ENCODE measurements around the gene VPS36. TPM values are rescaled to one million over a fixed set of nuclear protein-coding genes. Genes with fewer than 3 reads are reported as not detected.

The VPS36 gene
- total and polyA plus RNA-seq, 11 donors: 15.0 to 38.5 (median 30.9) TPM

DNA sequence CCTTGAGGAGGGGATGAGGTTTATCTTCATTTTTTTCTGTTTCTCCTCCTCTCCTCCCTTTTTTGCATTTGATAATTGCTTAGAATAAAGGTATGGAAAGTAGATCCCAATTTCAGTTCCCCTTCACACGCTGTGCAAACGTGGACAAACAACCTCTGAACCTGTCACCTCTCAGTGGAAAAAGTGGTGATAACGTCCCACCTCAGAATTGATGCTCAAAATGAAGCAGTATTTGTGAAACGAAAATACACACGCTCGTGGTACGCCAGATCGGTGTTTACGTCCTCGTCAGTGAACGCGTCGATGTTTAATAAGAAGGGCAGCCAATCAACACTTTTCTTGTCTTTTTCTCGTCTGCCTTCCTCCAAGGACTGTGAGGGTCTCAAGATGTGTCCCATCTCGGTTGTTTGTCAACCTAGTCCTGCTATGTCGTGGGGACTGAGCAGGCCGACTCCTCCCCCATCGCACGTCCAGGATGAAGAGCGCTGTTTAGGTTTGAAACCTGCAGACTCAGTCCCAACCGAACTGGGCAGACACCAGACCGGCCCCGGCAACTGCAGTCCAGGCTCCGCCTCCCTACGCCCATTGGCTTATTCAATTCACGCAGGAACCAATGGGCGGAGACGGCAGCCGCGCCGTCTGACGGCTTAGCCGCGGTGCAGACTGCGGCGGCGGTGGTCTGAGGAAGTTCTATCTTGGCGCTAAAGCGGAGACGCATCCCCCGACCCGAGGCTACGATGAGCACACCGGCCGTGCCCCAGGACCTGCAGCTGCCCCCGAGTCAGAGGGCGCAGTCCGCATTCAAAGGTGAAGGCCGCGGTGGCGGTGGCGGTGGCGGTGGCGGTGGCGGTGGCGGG, 4.6 kb upstream of the VPS36 start, which contains the start of gene CKAP2:
Gene CKAP2 (plus strand): TSS at position 659 of the 857 bp plus-strand sequence. CDS start 79 bp downstream, at position 738.
- H3K9me3 ChIP-seq: no peaks in the 10 kb centered on the region
- H3K27me3 ChIP-seq: no peaks in the 10 kb centered on the region
- peak; percentile 93 to 95 (median 94) for ATAC-seq
- peak within 1 kb of the TSS; percentile 57 to 94 (median 86) for H3K27ac ChIP-seq
- intact Hi-C loops (cut with DNase I): loop anchor here in 9 of 10 donors (5.0 to 10.0 kb wide), 12 partner anchors 48 to 453 kb away; partner anchors contain the start of genes SUGT1 (in 4 of the 9), NEK3 (in 2 of the 9), ALG11 (in 1 of the 9) and ATP7B (in 1 of the 9)
- WGBS, 4 donors: 0 to 1% (median 0%) methylated on average over 45 to 56 of the region's 56 CpGs
- H3K4me3 ChIP-seq: peak within 1 kb of the TSS; percentile 65 to 90 (median 78)
- DNase-seq: peak; percentile 92 to 96 (median 95)
- H3K4me1 ChIP-seq: peaks cover 0 to 32% (median 10%) of the 10 kb centered on the region in 12 donors
- H3K36me3 ChIP-seq: peaks cover 0 to 14% (median 0%) of the 10 kb centered on the region in 9 donors
- peak in 1 of 12 donors; percentile 15 for TF ChIP-seq CTCF (IDR thresholded peaks at IDR 0.05)
- TF ChIP-seq POLR2A (IDR thresholded peaks at IDR 0.05): peak in 1 of 2 donors; percentile 78

DNA sequence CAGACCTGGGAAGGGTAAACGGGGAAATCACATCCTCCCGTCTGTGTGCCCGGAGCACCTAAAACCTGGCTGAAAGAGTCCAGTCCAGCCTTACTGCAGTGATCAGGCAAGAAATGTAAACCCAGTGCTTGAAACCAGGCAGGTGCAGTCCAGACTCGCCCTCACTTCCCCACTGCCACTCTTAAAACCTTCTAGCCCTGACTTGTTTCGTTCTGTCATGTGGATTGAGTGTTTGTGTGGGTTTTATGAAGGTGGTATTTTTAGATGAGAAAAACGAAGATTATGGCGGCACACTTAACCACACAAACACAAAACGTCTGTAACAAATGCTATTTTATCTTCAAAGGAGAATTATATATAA, 4.0 kb upstream of the VPS36 start:
- no peaks in the 10 kb centered on the region for H3K27me3 ChIP-seq
- H3K27ac ChIP-seq: peak overlapping the region in 7 of 12 donors; percentile 78 to 94 (median 89)
- intact Hi-C loops (cut with DNase I): loop anchor here in 9 of 10 donors (5.0 to 10.0 kb wide), 12 partner anchors 47 to 452 kb away; partner anchors contain the start of genes SUGT1 (in 4 of the 9), NEK3 (in 2 of the 9), ALG11 (in 1 of the 9) and ATP7B (in 1 of the 9)

DNA sequence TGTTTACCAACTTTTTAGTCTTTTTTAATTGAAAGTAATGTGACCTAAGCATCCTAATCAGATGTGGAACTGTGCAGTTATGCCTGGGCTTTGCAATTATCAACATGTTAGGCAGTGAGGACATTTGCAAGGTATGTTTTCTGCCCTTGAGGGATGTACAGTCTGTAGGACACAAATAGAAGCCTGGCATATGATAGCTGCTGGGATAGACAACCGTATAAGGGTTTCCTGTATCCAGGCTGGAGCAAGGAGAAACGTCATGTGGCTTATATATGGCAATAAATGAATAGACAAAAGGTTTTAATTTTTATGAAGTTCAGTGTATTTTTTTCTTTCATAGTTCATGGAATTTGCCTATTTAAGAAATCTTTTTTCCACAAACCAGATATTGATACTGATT, 2.0 kb upstream of the VPS36 start:
- ATAC-seq: no peak
- 36 to 60% (median 47%) methylated on average over 2 of the region's 2 CpGs for WGBS, 4 donors
- Histone ChIP-seq H3K4me1 (peaks cover 0 to 52% (median 23%) of the 10 kb centered on the region in 12 donors), H3K36me3 (peaks cover 0 to 6% (median 0%) of the 10 kb centered on the region in 9 donors), H3K4me3 (no peak overlapping the region), H3K27me3 (no peaks in the 10 kb centered on the region), H3K9me3 (no peaks in the 10 kb centered on the region), H3K27ac (no peak overlapping the region)
- no peak for DNase-seq
- intact Hi-C loops (cut with DNase I): loop anchor here in 9 of 10 donors (5.0 to 10.0 kb wide), 12 partner anchors 45 to 450 kb away; partner anchors contain the start of genes SUGT1 (in 4 of the 9), NEK3 (in 2 of the 9), ALG11 (in 1 of the 9) and ATP7B (in 1 of the 9)
- TF ChIP-seq POLR2A (IDR thresholded peaks at IDR 0.05) (no peak), CTCF (IDR thresholded peaks at IDR 0.05) (no peak)

More for the DNA sequence above, 4.0 kb upstream of the VPS36 start:
- Histone ChIP-seq H3K9me3 (no peaks in the 10 kb centered on the region), H3K36me3 (peaks cover 0 to 8% (median 0%) of the 10 kb centered on the region in 9 donors), H3K4me1 (peaks cover 0 to 32% (median 10%) of the 10 kb centered on the region in 12 donors), H3K4me3 (peak overlapping the region in 11 of 12 donors; percentile 65 to 90 (median 77))
- ATAC-seq (no peak), DNase-seq (no peak)
- WGBS, 4 donors: 13 to 20% (median 17%) methylated on average over 8 of the region's 8 CpGs
- TF ChIP-seq CTCF (IDR thresholded peaks at IDR 0.05): no peak
- no peak for TF ChIP-seq POLR2A (IDR thresholded peaks at IDR 0.05)
